Chondrocyte (in vitro differentiated cells): ENCODE measurements around the gene LHFPL6. TPM values are rescaled to one million over a fixed set of nuclear protein-coding genes. Genes with fewer than 3 reads are reported as not detected.

Experiments used
- DNase-seq: peaks from one replicate; pipeline ENCODE4 v3.0.0; 2021; ENCODE audit warnings: mixed read lengths, low spot score
- H3K27ac Mint-ChIP-seq: one replicate; pipeline ENCODE4 v1.8.0; 2021; ENCODE audit warnings: mild to moderate bottlenecking, moderate library complexity, mixed read lengths; ENCODE audit not compliant: unreplicated experiment
- H3K27me3 Mint-ChIP-seq: 2 replicates; pipeline ENCODE4 v1.8.0; 2021; ENCODE audit warnings: low read depth, mixed read lengths
- H3K36me3 Mint-ChIP-seq: 2 replicates; pipeline ENCODE4 v1.8.0; 2021; ENCODE audit warnings: low read depth, mixed read lengths
- H3K4me1 Mint-ChIP-seq: 2 replicates; pipeline ENCODE4 v1.8.0; 2021; ENCODE audit warnings: low read depth, mild to moderate bottlenecking, mixed read lengths
- H3K4me3 Mint-ChIP-seq: one replicate; pipeline ENCODE4 v1.8.0; 2021; ENCODE audit warnings: mild to moderate bottlenecking, moderate library complexity, mixed read lengths; ENCODE audit not compliant: unreplicated experiment
- H3K9me3 Mint-ChIP-seq: 2 replicates; pipeline ENCODE4 v1.8.0; 2021; ENCODE audit warnings: low read depth, mixed read lengths
- CTCF ChIP-seq: fragments of 200-600 bp; sonication (generic); IDR thresholded peaks from 2 replicates; pipeline ENCODE4 v1.5.0; 2021; ENCODE audit warnings: antibody characterized with exemption, mild to moderate bottlenecking, moderate library complexity
- total RNA-seq: library from RNA; stranded (reverse); gene quantifications from 3 replicates; pipeline ENCODE4 v1.2.1, GENCODE V29; 2021

LHFPL6 gene
- total RNA-seq, 1 donor from 2014 or later, result 101 TPM

- Mint-ChIP-seq H3K4me1 (peaks cover 52% of the 10 kb centered on the region), H3K27ac (peak overlapping the region; percentile 52), H3K9me3 (no peaks in the 10 kb centered on the region), H3K27me3 (no peaks in the 10 kb centered on the region), H3K4me3 (no peak overlapping the region), H3K36me3 (peaks cover 3% of the 10 kb centered on the region)
- no peak for DNase-seq
- no peak for TF ChIP-seq CTCF
Observed at GRCh38 chr13:39567569-39567968, 35.4 kb downstream of the LHFPL6 start.

- no peak for TF ChIP-seq CTCF
- no peak for DNase-seq
- Mint-ChIP-seq H3K27me3 (no peaks in the 10 kb centered on the region), H3K9me3 (no peaks in the 10 kb centered on the region), H3K4me3 (no peak overlapping the region), H3K27ac (peak overlapping the region; percentile 97), H3K36me3 (peaks cover 1% of the 10 kb centered on the region), H3K4me1 (peaks cover 54% of the 10 kb centered on the region)
Observed at GRCh38 chr13:39566216-39566869, 36.6 kb downstream of the LHFPL6 start.

GRCh38 chr13:39565036-39565949, 37.7 kb downstream of the LHFPL6 start:
- Mint-ChIP-seq H3K4me3 (peak overlapping the region; percentile 37), H3K4me1 (peaks cover 54% of the 10 kb centered on the region)

GRCh38 chr13:39563470-39563735, 39.6 kb downstream of the LHFPL6 start:
- no peak for DNase-seq
- no peaks in the 10 kb centered on the region for H3K9me3 Mint-ChIP-seq
- no peaks in the 10 kb centered on the region for H3K27me3 Mint-ChIP-seq
- peaks cover 65% of the 10 kb centered on the region for H3K4me1 Mint-ChIP-seq
- H3K36me3 Mint-ChIP-seq, result peaks cover 4% of the 10 kb centered on the region
- H3K4me3 Mint-ChIP-seq, result no peak overlapping the region
- TF ChIP-seq CTCF, result no peak
- peak overlapping the region; percentile 97 for H3K27ac Mint-ChIP-seq

More at GRCh38 chr13:39565036-39565949, 37.7 kb downstream of the LHFPL6 start:
- TF ChIP-seq CTCF, result no peak
- H3K27me3 Mint-ChIP-seq, result no peaks in the 10 kb centered on the region
- no peak for DNase-seq
- H3K36me3 Mint-ChIP-seq, result peaks cover 2% of the 10 kb centered on the region
- H3K27ac Mint-ChIP-seq, result peak overlapping the region; percentile 97
- no peaks in the 10 kb centered on the region for H3K9me3 Mint-ChIP-seq

GRCh38 chr13:39561971-39562370, 41.0 kb downstream of the LHFPL6 start:
- Mint-ChIP-seq H3K4me3 (no peak overlapping the region), H3K27ac (no peak overlapping the region), H3K9me3 (no peaks in the 10 kb centered on the region), H3K27me3 (no peaks in the 10 kb centered on the region), H3K4me1 (peaks cover 55% of the 10 kb centered on the region), H3K36me3 (peaks cover 6% of the 10 kb centered on the region)
- DNase-seq, result no peak
- no peak for TF ChIP-seq CTCF
